OCI-LY3 (cell line): ENCODE data around the gene IKZF2.

Experiments
- H2AFZ ChIP-seq: fragments of 200-600, 300-600 bp; shearing (Covaris generic); 2 replicates; pipeline ENCODE4 v1.6.0; 2014; ENCODE audit warnings: antibody characterized with exemption, low read depth, low read length
- H3K27ac ChIP-seq: fragments of 200-600, 300-600 bp; sonication (generic); 2 replicates; pipeline ENCODE4 v1.5.1; 2014; ENCODE audit warnings: mild to moderate bottlenecking, low read length, moderate library complexity, mixed read lengths
- H3K27me3 ChIP-seq: fragments of 200-600, 300-600 bp; sonication (generic); 2 replicates; pipeline ENCODE4 v1.6.1; 2014; ENCODE audit warnings: low read depth, low read length, mixed read lengths
- H3K36me3 ChIP-seq: fragments of 200-600, 300-600 bp; sonication (generic); replicated peaks from 2 replicates; pipeline ENCODE3; 2014; ENCODE audit warnings: low read depth, low read length, mixed read lengths
- H3K4me1 ChIP-seq: fragments of 300-600, 200-600 bp; sonication (generic); 2 replicates; pipeline ENCODE4 v1.6.1; 2014; ENCODE audit warnings: low read length, mixed read lengths
- H3K4me2 ChIP-seq: fragments of 200-600, 300-600 bp; sonication (generic); 2 replicates; pipeline ENCODE4 v1.6.1; 2014; ENCODE audit warnings: low read length, mixed read lengths
- H3K4me3 ChIP-seq: fragments of 300-600, 200-600 bp; sonication (generic); 2 replicates; pipeline ENCODE4 v1.5.1; 2014; ENCODE audit warnings: antibody characterized with exemption, mild to moderate bottlenecking, low read length, moderate library complexity
- H3K79me2 ChIP-seq: fragments of 300-600, 200-600 bp; shearing (Covaris generic); 2 replicates; pipeline ENCODE4 v1.6.1; 2014; ENCODE audit warnings: mild to moderate bottlenecking, low read length, mixed read lengths
- H3K9ac ChIP-seq: fragments of 300-600, 200-600 bp; shearing (Covaris generic); 2 replicates; pipeline ENCODE4 v1.6.0; 2014; ENCODE audit warnings: mild to moderate bottlenecking, low read length, moderate library complexity
- H3K9me3 ChIP-seq: fragments of 200-600, 300-600 bp; shearing (Covaris generic); 2 replicates; pipeline ENCODE4 v1.6.1; 2014; ENCODE audit warnings: low read length, mixed read lengths; ENCODE audit not compliant: insufficient read depth
- H4K20me1 ChIP-seq: fragments of 200-600, 300-600 bp; sonication (generic); 2 replicates; pipeline ENCODE4 v1.6.1; 2016; ENCODE audit warnings: low read length, mixed read lengths; ENCODE audit not compliant: insufficient read depth
- CTCF ChIP-seq: fragments of 200-600, 300-600 bp; sonication (generic); IDR thresholded peaks from 2 replicates; pipeline ENCODE4 v1.5.1; 2014; ENCODE audit warnings: antibody characterized with exemption, low read length, low read depth
- EZH2phosphoT487 ChIP-seq: fragments of 200-600 bp; shearing (Covaris generic); IDR thresholded peaks from 2 replicates; pipeline ENCODE4 v1.6.1; 2018; ENCODE audit warnings: antibody characterized with exemption, mixed run types, low read depth

IKZF2 gene

DNA sequence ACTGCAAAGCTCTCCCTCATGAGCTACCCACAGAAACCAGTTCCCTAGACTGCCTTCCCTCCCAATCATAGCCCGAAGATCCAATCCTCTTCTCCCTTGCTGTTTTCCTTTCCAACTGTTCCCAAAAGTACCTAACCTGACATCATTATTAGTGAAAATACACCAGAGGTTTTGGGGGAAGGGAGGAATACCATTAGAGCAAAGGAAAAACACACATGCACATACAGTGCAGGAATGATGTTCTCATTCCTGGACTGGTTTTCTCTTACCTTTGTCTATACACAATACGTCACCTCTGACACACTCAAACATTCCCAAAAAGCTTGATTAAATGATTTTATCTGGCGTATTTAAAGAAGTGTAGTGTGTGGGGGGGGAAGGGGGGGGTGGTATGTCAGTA is 46.2 kb downstream of the IKZF2 start:
- no peaks in the 10 kb centered on the region for H3K9me3 ChIP-seq
- no peak overlapping the region for H3K9ac ChIP-seq
- H3K27ac ChIP-seq = no peak overlapping the region
- no peak overlapping the region for H3K4me3 ChIP-seq
- no peaks in the 10 kb centered on the region for H3K79me2 ChIP-seq
- no peaks in the 10 kb centered on the region for H4K20me1 ChIP-seq
- H3K36me3 ChIP-seq = no peaks in the 10 kb centered on the region
- no peak overlapping the region for H2AFZ ChIP-seq
- H3K27me3 ChIP-seq = no peaks in the 10 kb centered on the region
- H3K4me2 ChIP-seq = no peak overlapping the region
- TF ChIP-seq CTCF = no peak
- no peak for TF ChIP-seq EZH2phosphoT487
- H3K4me1 ChIP-seq = no peaks in the 10 kb centered on the region

DNA sequence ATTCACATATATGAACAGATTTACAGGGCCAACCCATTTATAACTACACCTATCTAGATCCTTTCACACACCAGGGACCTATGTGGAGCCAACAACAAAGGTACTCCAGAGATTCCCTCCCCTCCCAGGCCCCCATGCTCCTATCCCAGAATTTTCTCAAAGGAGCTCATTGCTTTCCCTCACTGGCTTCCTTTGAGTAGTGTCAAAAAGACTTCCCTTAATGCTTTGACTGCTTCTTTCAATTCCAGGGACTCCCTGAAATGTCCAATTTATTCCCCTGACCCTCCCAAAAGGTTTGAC is 46.6 kb downstream of the IKZF2 start:
- Histone ChIP-seq H4K20me1 (no peaks in the 10 kb centered on the region), H2AFZ (no peak overlapping the region), H3K36me3 (no peaks in the 10 kb centered on the region), H3K9ac (no peak overlapping the region), H3K79me2 (no peaks in the 10 kb centered on the region), H3K4me2 (no peak overlapping the region), H3K9me3 (no peaks in the 10 kb centered on the region), H3K27me3 (no peaks in the 10 kb centered on the region), H3K4me3 (no peak overlapping the region), H3K27ac (no peak overlapping the region), H3K4me1 (no peaks in the 10 kb centered on the region)
- no peak for TF ChIP-seq CTCF
- TF ChIP-seq EZH2phosphoT487 = no peak

DNA sequence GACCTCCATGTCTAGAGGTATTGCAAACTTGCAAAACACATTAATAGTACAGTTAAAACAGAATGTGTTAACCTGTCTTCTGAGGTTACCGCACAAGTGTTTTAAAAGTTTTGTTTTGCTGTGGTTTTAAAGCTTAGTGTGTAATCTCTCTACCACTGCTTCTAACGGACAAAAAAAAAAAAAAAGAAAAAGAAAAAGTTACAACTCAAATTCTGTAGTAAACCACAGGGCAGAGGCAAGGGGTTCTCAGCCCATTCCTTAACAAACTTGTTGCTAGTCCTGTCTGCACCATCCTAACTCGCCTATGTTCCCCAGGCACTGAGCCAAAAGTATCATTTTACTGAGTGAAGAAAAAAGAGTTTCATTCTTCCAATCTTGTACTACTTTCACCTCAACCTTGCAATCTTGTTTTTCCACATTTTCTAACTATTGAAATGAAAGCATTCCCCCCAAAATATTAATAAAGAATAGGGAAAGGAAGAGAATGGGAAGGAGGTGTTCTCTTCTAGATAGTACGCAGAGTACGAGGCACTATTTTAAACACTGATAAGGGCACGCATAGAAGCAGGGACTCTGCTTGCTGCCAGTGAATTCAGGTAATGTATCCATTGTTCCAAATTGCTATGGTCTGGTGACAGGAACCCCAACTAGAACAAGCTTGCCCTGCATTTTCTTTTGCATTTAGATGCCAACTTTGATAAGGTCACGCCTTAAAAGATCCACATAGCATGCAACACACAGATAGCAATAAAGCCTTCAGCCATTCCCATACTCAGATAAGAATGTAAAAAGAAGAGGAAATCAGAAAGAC is 47.1 kb downstream of the IKZF2 start:
- Histone ChIP-seq H3K4me3 (no peak overlapping the region), H3K9ac (no peak overlapping the region), H3K4me1 (no peaks in the 10 kb centered on the region), H3K79me2 (no peaks in the 10 kb centered on the region), H3K4me2 (no peak overlapping the region), H3K36me3 (no peaks in the 10 kb centered on the region), H3K27me3 (no peaks in the 10 kb centered on the region), H2AFZ (no peak overlapping the region), H3K27ac (no peak overlapping the region), H4K20me1 (no peaks in the 10 kb centered on the region), H3K9me3 (no peaks in the 10 kb centered on the region)
- TF ChIP-seq EZH2phosphoT487 (no peak), CTCF (no peak)

GRCh38 chr2:213101692-213102460 is 49.5 kb downstream of the IKZF2 start:
- no peaks in the 10 kb centered on the region for H3K27me3 ChIP-seq
- TF ChIP-seq CTCF (no peak), EZH2phosphoT487 (no peak)
- no peak overlapping the region for H3K4me3 ChIP-seq
- H4K20me1 ChIP-seq = no peaks in the 10 kb centered on the region
- H3K27ac ChIP-seq = no peak overlapping the region
- H3K4me2 ChIP-seq = no peak overlapping the region
- H3K4me1 ChIP-seq = no peaks in the 10 kb centered on the region
- H3K79me2 ChIP-seq = no peaks in the 10 kb centered on the region
- H3K9me3 ChIP-seq = no peaks in the 10 kb centered on the region
- H3K9ac ChIP-seq = no peak overlapping the region
- no peak overlapping the region for H2AFZ ChIP-seq
- H3K36me3 ChIP-seq = no peaks in the 10 kb centered on the region
